HCT116 (cell line): ENCODE data around the gene EPB41L5. TPM values are rescaled to one million over a fixed set of nuclear protein-coding genes. Genes with fewer than 3 reads are reported as not detected.

Experiments
- ATAC-seq: fragments of 200-7000 bp; cut with Tn5 transposase; 2 replicates; pipeline ENCODE4 v1.9.1; 2020; ENCODE audit warnings: mild to moderate bottlenecking, moderate library complexity
- BruUV-seq: library from RNA; stranded (reverse); fragments of 400-500 nt; replicated peaks from 2 replicates; lab custom pipeline; 2021; lab: Mats Ljungman, UMichigan
- CTCF ChIA-PET: fragments of 300-600 bp; sonication (Branson Sonifier 250); formaldehyde crosslinking; loops from one replicate; lab custom pipeline; 2021; ENCODE audit warnings: antibody characterized with exemption; lab: Charles Lee
- POLR2A ChIA-PET: fragments of 300-600, 350-600 bp; sonication (Branson Sonifier 250); formaldehyde crosslinking; loops from one replicate; lab custom pipeline; 2021; ENCODE audit warnings: antibody characterized with exemption; lab: Charles Lee
- RAD21 ChIA-PET, 2 experiments: fragments of 300-600 bp; sonication (Branson Sonifier 250); formaldehyde crosslinking; loops; one replicate each; lab custom pipeline; 2023; ENCODE audit warnings: low total read pairs in 2 of 2; ENCODE audit not compliant: uncharacterized antibody in 2 of 2, unreplicated experiment in 2 of 2, low non-redundant PET in 1 of 2; lab: Charles Lee
- DNase-seq: peaks from one replicate; pipeline ENCODE4 v3.0.0-alpha.2; 2010; ENCODE audit warnings: low read depth, low spot score
- H2AFZ ChIP-seq: fragments of 200-600 bp; shearing (Covaris generic), sonication (generic); 2 replicates; pipeline ENCODE4 v1.6.1; 2017; ENCODE audit warnings: low read depth, mixed run types, mixed read lengths, antibody characterized with exemption, low read length; ENCODE audit not compliant: poor library complexity, severe bottlenecking
- H3K27ac ChIP-seq: 2 replicates; pipeline ENCODE4 v1.5.1; 2012; ENCODE audit warnings: low read depth, low read length
- H3K27me3 ChIP-seq: fragments of 200-600 bp; sonication (generic); 2 replicates; pipeline ENCODE4 v1.6.1; 2016; ENCODE audit warnings: mixed run types, low read length, mixed read lengths; ENCODE audit not compliant: insufficient read depth
- H3K36me3 ChIP-seq, 2 experiments: fragments of 200-500 bp in 1 of 2; fragments of 200-600 bp in 1 of 2; sonication (Bioruptor generic) in 1 of 2; sonication (generic) in 1 of 2; 2 replicates each; pipeline versions ENCODE4 v1.5.1 to v1.6.1; 2014 to 2016; ENCODE audit warnings: low read length in 2 of 2, inconsistent platforms in 1 of 2, mixed read lengths in 1 of 2, mixed run types in 1 of 2; ENCODE audit not compliant: insufficient read depth in 2 of 2, control insufficient read depth in 1 of 2
- H3K4me1 ChIP-seq, 2 experiments: fragments of 200-600 bp in 1 of 2; sonication (generic) in 1 of 2; 2 replicates each; pipeline versions ENCODE4 v1.5.1 to v1.6.1; 2012 to 2017; ENCODE audit warnings: low read length in 2 of 2, inconsistent platforms in 1 of 2, mild to moderate bottlenecking in 1 of 2, mixed read lengths in 1 of 2, mixed run types in 1 of 2, moderate library complexity in 1 of 2; ENCODE audit not compliant: insufficient read depth in 2 of 2, control insufficient read depth in 1 of 2
- H3K4me2 ChIP-seq: fragments of 200-600 bp; sonication (generic); 2 replicates; pipeline ENCODE4 v1.6.1; 2017; ENCODE audit warnings: mixed run types, low read length, mixed read lengths
- H3K4me3 ChIP-seq, 2 experiments: fragments of 200-600 bp in 1 of 2; sonication (generic) in 1 of 2; replicated peaks in 1 of 2; 2 replicates each; pipeline ENCODE4 v1.5.1; 2011 to 2016; ENCODE audit warnings: low read length in 2 of 2, control low read depth in 1 of 2, low read depth in 1 of 2, mild to moderate bottlenecking in 1 of 2, mixed read lengths in 1 of 2, mixed run types in 1 of 2
- H3K79me2 ChIP-seq: fragments of 200-600 bp; sonication (generic); 2 replicates; pipeline ENCODE4 v1.6.1; 2017; ENCODE audit warnings: mild to moderate bottlenecking, mixed run types, low read length, moderate library complexity, mixed read lengths; ENCODE audit not compliant: insufficient read depth
- H3K9ac ChIP-seq: fragments of 200-600 bp; sonication (generic); 2 replicates; pipeline ENCODE4 v1.6.1; 2016; ENCODE audit warnings: low read length, mixed read lengths
- H3K9me2 ChIP-seq: fragments of 200-600 bp; sonication (generic), shearing (Covaris generic); 2 replicates; pipeline ENCODE4 v1.6.1; 2017; ENCODE audit warnings: mixed run types, mild to moderate bottlenecking, moderate library complexity; ENCODE audit not compliant: insufficient read depth
- H3K9me3 ChIP-seq, 2 experiments: fragments of 200-500 bp in 1 of 2; fragments of 200-600 bp in 1 of 2; sonication (Bioruptor generic) in 1 of 2; sonication (generic) in 1 of 2; 2 replicates each; pipeline ENCODE4 v1.6.1; 2014 to 2017; ENCODE audit warnings: low read length in 2 of 2, mixed read lengths in 2 of 2, inconsistent platforms in 1 of 2, low read depth in 1 of 2, mild to moderate bottlenecking in 1 of 2, mixed run types in 1 of 2, moderate library complexity in 1 of 2; ENCODE audit not compliant: control insufficient read depth in 1 of 2, insufficient read depth in 1 of 2
- H4K20me1 ChIP-seq: fragments of 200-600 bp; sonication (generic), shearing (Covaris generic); 2 replicates; pipeline ENCODE4 v1.6.1; 2017; ENCODE audit warnings: mixed run types, mild to moderate bottlenecking, moderate library complexity; ENCODE audit not compliant: insufficient read depth
- ATF3 ChIP-seq: IDR thresholded peaks from 2 replicates; pipeline ENCODE4 v1.6.1; 2012
- CEBPB ChIP-seq: IDR thresholded peaks from 2 replicates; pipeline ENCODE4 v1.6.1; 2012; ENCODE audit warnings: low read depth
- CTCF ChIP-seq, 3 experiments: fragments of 200-600 bp in 1 of 3; sonication (generic) in 1 of 3; IDR thresholded peaks in 2 of 3; conservative IDR thresholded peaks in 1 of 3; 2 replicates each; pipeline ENCODE4 v1.5.1; 2012 to 2017; ENCODE audit warnings: low read depth in 2 of 3, low read length in 2 of 3, antibody characterized with exemption in 1 of 3, borderline replicate concordance in 1 of 3, control low read depth in 1 of 3, mild to moderate bottlenecking in 1 of 3, mixed read lengths in 1 of 3, mixed run types in 1 of 3, moderate library complexity in 1 of 3; ENCODE audit not compliant: insufficient read depth in 1 of 3
- EZH2 ChIP-seq: fragments of 200-600 bp; sonication (generic); IDR thresholded peaks from 2 replicates; pipeline ENCODE4 v1.6.1; 2017; ENCODE audit warnings: antibody characterized with exemption, mixed run types
- EZH2phosphoT487 ChIP-seq: fragments of 200-600 bp; IDR thresholded peaks from 2 replicates; pipeline ENCODE4 v1.6.1; 2018; ENCODE audit warnings: antibody characterized with exemption, borderline replicate concordance
- FOSL1 ChIP-seq: IDR thresholded peaks from 2 replicates; pipeline ENCODE4 v1.6.1; 2012; ENCODE audit warnings: low read depth
- JUND ChIP-seq: IDR thresholded peaks from 2 replicates; pipeline ENCODE4 v1.6.1; 2012
- POLR2A ChIP-seq: IDR thresholded peaks from 2 replicates; pipeline ENCODE4 v1.7.0; 2011; ENCODE audit warnings: borderline replicate concordance; ENCODE audit not compliant: insufficient read depth, insufficient read length; ENCODE audit errors: extremely low read depth
- REST ChIP-seq: IDR thresholded peaks from 2 replicates; pipeline ENCODE4 v1.6.1; 2012; ENCODE audit warnings: low read depth
- SIN3A ChIP-seq: IDR thresholded peaks from 2 replicates; pipeline ENCODE4 v1.6.1; 2012; ENCODE audit warnings: low read depth
- SP1 ChIP-seq: IDR thresholded peaks from 2 replicates; pipeline ENCODE4 v1.6.1; 2012; ENCODE audit warnings: low read depth
- YY1 ChIP-seq: IDR thresholded peaks from 2 replicates; pipeline ENCODE4 v1.6.1; 2011; ENCODE audit warnings: low read length, low read depth, moderate library complexity, mild to moderate bottlenecking; ENCODE audit not compliant: insufficient replicate concordance; ENCODE audit errors: extremely low read depth
- ZBTB33 ChIP-seq: IDR thresholded peaks from 2 replicates; pipeline ENCODE4 v1.6.1; 2011; ENCODE audit warnings: mild to moderate bottlenecking, low read length, moderate library complexity; ENCODE audit not compliant: insufficient replicate concordance; ENCODE audit errors: extremely low read depth
- ZFX ChIP-seq: fragments of 450-650 bp; IDR thresholded peaks from 2 replicates; pipeline ENCODE4 v1.6.1; 2017
- intact Hi-C: fragments of 100-400 bp; cut with micrococcal nuclease; formaldehyde crosslinking; loops from 2 replicates; pipeline ENCODE4 v1.10.0; 2022
- total RNA-seq: library from RNA; stranded (reverse); gene quantifications from one replicate; pipeline ENCODE4 v1.2.1, GENCODE V29; 2021; ENCODE audit not compliant: unreplicated experiment

Gene EPB41L5
- total RNA-seq, 1 experiment from 2014 or later = 14.7 TPM

- no peaks in the 10 kb centered on the region for H4K20me1 ChIP-seq
- no peak overlapping the region for H3K9ac ChIP-seq
- H3K79me2 ChIP-seq = peaks cover 16% of the 10 kb centered on the region; the same call in 1 of the 2 replicates
- ATAC-seq (no peak), DNase-seq (no peak)
- no peaks in the 10 kb centered on the region for H3K36me3 ChIP-seq
- H3K27ac ChIP-seq = no peak overlapping the region
- no peaks in the 10 kb centered on the region for H3K4me1 ChIP-seq
- no peaks in the 10 kb centered on the region for H3K27me3 ChIP-seq
- no peaks in the 10 kb centered on the region for H3K9me2 ChIP-seq
- intact Hi-C loops = no loop called here
- ChIA-PET RAD21 (no interaction called here), POLR2A (no interaction called here), CTCF (interaction anchor here (0.9 kb wide), 1 partner anchor 133 kb away, joined by 3 read pairs; no protein-coding TSS in a partner anchor)
- no peak overlapping the region for H2AFZ ChIP-seq
- no TSS peak for BruUV-seq
- H3K4me3 ChIP-seq = no peak overlapping the region
- H3K4me2 ChIP-seq = no peak overlapping the region
- TF ChIP-seq ATF3 (no peak), ZBTB33 (no peak), REST (no peak), FOSL1 (no peak), POLR2A (no peak), JUND (no peak), CEBPB (no peak), CTCF (IDR thresholded peaks at IDR 0.05 in 2 of 3, conservative IDR thresholded peaks at IDR 0.05 in 1 of 3; ENCODE audit: borderline replicate concordance in 1 of 3, insufficient read depth in 1 of 3, low read depth in 2 of 3, low read length in 2 of 3) (no peak), SP1 (no peak), EZH2 (no peak), SIN3A (no peak), EZH2phosphoT487 (no peak), ZFX (no peak), YY1 (no peak)
- H3K9me3 ChIP-seq = no peaks in the 10 kb centered on the region
Measured at GRCh38 chr2:120180066-120180465, 167.2 kb downstream of the EPB41L5 start.
